Progenitor cell of endocrine pancreas (in vitro differentiated cells): ENCODE measurements around the gene FRY. TPM values are rescaled to one million over a fixed set of nuclear protein-coding genes. Genes with fewer than 3 reads are reported as not detected.

Source experiments
- DNase-seq: peaks from one replicate; pipeline ENCODE4 v3.0.0; 2021; ENCODE audit warnings: low spot score; ENCODE audit not compliant: unreplicated experiment
- H3K27ac Mint-ChIP-seq: 2 replicates; pipeline ENCODE4 v1.8.0; 2021; ENCODE audit warnings: mild to moderate bottlenecking, moderate library complexity, mixed read lengths
- H3K27me3 Mint-ChIP-seq: 2 replicates; pipeline ENCODE4 v1.8.0; 2021; ENCODE audit warnings: mixed read lengths
- H3K36me3 Mint-ChIP-seq: 2 replicates; pipeline ENCODE4 v1.8.0; 2022; ENCODE audit warnings: mixed read lengths; ENCODE audit not compliant: insufficient read depth
- H3K4me1 Mint-ChIP-seq: 2 replicates; pipeline ENCODE4 v1.8.0; 2021; ENCODE audit warnings: low read depth, mixed read lengths
- H3K4me3 Mint-ChIP-seq: 2 replicates; pipeline ENCODE4 v1.8.0; 2021; ENCODE audit warnings: low read depth, mild to moderate bottlenecking, moderate library complexity, mixed read lengths
- H3K9me3 Mint-ChIP-seq: 2 replicates; pipeline ENCODE4 v1.8.0; 2021; ENCODE audit warnings: low read depth, mixed read lengths
- CTCF ChIP-seq: fragments of 200-600 bp; sonication (generic); IDR thresholded peaks from one replicate; pipeline ENCODE4 v1.5.0; 2021; ENCODE audit warnings: antibody characterized with exemption, mild to moderate bottlenecking; ENCODE audit not compliant: unreplicated experiment
- total RNA-seq: library from RNA; stranded (reverse); gene quantifications from 2 replicates; pipeline ENCODE4 v1.2.1, GENCODE V29; 2021

FRY gene
- total RNA-seq, 1 donor from 2014 or later, result 14.3 TPM

GRCh38 chr13:32282096-32282711 is 250.6 kb downstream of the FRY start:
- DNase-seq, result no peak
- Mint-ChIP-seq H3K4me1 (peaks cover 5% of the 10 kb centered on the region), H3K27ac (no peak overlapping the region), H3K9me3 (no peaks in the 10 kb centered on the region), H3K27me3 (no peaks in the 10 kb centered on the region), H3K4me3 (no peak overlapping the region), H3K36me3 (no peaks in the 10 kb centered on the region)
- TF ChIP-seq CTCF, result no peak

- H3K9me3 Mint-ChIP-seq, result no peaks in the 10 kb centered on the region
- H3K36me3 Mint-ChIP-seq, result no peaks in the 10 kb centered on the region
- no peaks in the 10 kb centered on the region for H3K4me1 Mint-ChIP-seq
- DNase-seq, result no peak
- H3K4me3 Mint-ChIP-seq, result no peak overlapping the region
- no peak overlapping the region for H3K27ac Mint-ChIP-seq
- TF ChIP-seq CTCF, result no peak
- no peaks in the 10 kb centered on the region for H3K27me3 Mint-ChIP-seq
Measured at GRCh38 chr13:32284927-32285632, 253.5 kb downstream of the FRY start.

- Mint-ChIP-seq H3K4me1 (no peaks in the 10 kb centered on the region), H3K36me3 (no peaks in the 10 kb centered on the region), H3K9me3 (no peaks in the 10 kb centered on the region), H3K4me3 (no peak overlapping the region), H3K27me3 (no peaks in the 10 kb centered on the region), H3K27ac (no peak overlapping the region)
- TF ChIP-seq CTCF, result no peak
- DNase-seq, result no peak
Measured at GRCh38 chr13:32285633-32285965, 254.0 kb downstream of the FRY start.

- H3K4me1 Mint-ChIP-seq, result no peaks in the 10 kb centered on the region
- H3K27ac Mint-ChIP-seq, result no peak overlapping the region
- H3K9me3 Mint-ChIP-seq, result no peaks in the 10 kb centered on the region
- no peaks in the 10 kb centered on the region for H3K36me3 Mint-ChIP-seq
- DNase-seq, result no peak
- TF ChIP-seq CTCF, result no peak
- peaks cover 7% of the 10 kb centered on the region for H3K27me3 Mint-ChIP-seq
- no peak overlapping the region for H3K4me3 Mint-ChIP-seq
Measured at GRCh38 chr13:32297206-32297605, 265.6 kb downstream of the FRY start.

- peaks cover 7% of the 10 kb centered on the region for H3K27me3 Mint-ChIP-seq
- DNase-seq, result no peak
- TF ChIP-seq CTCF, result no peak
- no peaks in the 10 kb centered on the region for H3K4me1 Mint-ChIP-seq
- H3K9me3 Mint-ChIP-seq, result no peaks in the 10 kb centered on the region
- no peak overlapping the region for H3K27ac Mint-ChIP-seq
- H3K4me3 Mint-ChIP-seq, result no peak overlapping the region
- no peaks in the 10 kb centered on the region for H3K36me3 Mint-ChIP-seq
Measured at GRCh38 chr13:32298695-32299094, 267.1 kb downstream of the FRY start.
